NCI-H2081 treated with DMSO at 0.1 percent for 48 hours (cell line): Measurements from ENCODE around the gene TBC1D14.

Experiments used
- DNase-seq: peaks from one replicate; lab custom pipeline; 2025; lab: John Stamatoyannopoulos, UW

Gene TBC1D14

DNA sequence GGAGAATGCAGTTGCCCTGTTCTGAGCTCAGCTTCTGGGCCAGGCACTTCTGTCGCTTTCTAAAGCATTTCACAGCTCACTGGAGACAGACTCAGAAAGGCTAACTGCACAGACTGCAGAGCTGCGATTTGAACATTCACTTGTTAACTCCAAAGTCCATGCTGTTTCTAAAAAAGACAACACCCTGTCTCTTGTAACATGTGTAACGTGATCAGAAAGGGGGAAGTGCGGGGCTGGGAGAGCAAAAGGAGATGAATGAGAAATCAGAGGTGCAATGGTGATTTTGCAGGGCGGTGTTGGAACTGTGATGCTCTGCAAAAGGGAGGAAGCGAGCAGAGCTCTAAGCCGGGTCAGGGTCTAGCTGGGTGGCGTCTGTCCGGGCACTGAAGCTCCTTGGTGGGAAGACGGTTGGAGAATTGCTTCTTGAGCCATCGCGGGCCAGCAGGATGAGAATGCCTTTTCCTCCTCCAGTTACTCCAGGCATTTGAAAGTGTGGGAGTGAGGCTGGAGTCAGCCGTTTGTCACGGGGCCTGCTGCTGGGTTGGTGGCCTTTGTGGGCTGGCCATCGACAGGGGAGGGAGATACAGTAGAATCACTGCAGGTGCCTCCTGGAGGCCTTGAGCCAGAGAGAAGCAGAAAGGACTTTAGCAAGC, 20.3 kb downstream of the TBC1D14 start:
- DNase-seq: no peak

GRCh38 chr4:6932475-6932874, 22.8 kb downstream of the TBC1D14 start:
- DNase-seq: no peak

DNA sequence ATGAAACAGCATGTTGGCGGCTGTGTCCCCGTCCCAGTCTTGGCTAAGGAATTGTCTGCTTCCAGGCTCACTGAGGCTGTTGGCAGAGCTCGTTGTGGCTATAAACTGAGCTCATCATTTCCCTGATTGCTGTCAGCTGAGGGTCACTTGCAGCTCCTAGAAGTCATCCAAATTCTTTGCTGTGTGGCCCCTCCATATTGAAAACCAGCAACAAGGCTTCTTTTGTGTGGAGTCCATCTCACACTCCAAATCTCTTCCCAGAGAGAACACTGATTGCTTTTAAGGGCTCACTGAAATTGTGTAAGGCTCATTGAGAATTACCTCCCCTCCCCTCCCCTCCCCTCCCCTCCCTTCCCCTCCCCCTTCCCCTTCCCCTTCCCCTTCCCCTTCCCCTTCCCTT, 23.3 kb downstream of the TBC1D14 start:
- no peak for DNase-seq

DNA sequence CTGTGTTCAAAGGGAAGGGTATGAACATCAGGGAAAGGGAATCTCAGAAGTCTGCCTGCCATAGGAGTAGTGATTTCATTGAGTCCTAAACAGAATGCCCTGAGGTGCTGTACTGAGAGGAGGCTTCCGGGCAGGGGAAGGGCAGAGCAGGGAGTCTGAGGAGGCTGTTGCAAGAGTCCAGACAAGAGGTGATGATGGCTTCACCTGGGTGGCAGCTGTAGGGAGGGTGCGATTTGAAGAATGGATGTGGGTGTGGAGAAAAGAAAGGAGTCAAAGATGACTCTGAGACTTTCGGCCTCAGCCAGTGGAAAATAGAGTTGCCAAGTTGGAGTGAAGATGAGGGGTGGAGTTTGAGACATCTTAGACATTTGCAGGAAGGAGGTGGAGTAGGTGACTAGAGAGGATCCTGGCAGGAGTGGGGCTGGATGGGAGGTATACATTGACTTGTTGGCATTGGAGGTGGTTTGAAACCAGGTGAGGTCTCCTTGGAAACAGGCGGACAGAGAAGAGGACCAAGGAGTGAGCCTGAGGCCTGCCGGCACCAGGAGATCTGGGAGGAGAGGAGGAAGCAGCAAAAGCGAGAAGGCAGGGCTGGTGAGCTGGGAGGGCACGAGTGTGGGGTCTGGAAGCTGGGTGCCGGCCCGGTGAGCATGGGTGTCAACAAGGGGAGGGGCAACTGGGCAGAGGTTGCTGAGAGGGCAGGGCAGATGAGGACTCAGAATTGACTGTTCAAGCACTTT, 24.2 kb downstream of the TBC1D14 start:
- DNase-seq: no peak

GRCh38 chr4:6935965-6936364, 26.3 kb downstream of the TBC1D14 start:
- no peak for DNase-seq

- no peak for DNase-seq
Measured at GRCh38 chr4:6937201-6937600, 27.6 kb downstream of the TBC1D14 start.

- DNase-seq: no peak
Measured at GRCh38 chr4:6937754-6938153, 28.1 kb downstream of the TBC1D14 start.

GRCh38 chr4:6938237-6938636, 28.6 kb downstream of the TBC1D14 start:
- no peak for DNase-seq

DNA sequence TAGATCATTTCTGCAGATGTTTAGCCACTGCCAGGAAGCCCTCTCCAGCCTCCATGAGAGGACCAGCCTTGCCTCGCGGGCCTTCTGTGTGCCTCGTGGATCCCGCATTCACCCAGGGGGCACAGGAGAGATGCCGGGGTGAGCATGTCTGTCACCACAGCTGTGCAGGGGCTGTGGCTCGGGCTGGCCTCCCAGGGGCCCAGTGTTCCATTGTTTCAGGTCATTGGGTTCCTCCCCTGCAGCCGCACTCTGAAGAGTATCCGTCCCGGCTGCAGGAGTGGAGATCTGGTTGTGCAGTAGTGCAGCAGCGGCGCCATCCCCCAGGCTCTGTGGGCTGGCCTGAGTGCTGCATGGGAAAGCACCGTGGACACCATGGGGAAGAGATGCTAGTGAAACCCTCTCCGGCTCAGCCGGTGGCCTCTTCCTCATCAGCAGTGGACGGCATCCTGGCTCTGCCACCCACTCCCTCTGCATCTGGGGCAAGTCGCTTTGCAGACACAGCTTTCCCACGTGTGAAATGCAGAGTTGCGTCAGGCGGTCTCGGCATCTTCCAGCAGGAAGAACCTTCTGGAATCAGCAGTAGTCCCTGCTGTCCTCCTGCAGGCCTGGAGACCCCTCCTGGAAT, 29.1 kb downstream of the TBC1D14 start:
- DNase-seq: no peak

DNA sequence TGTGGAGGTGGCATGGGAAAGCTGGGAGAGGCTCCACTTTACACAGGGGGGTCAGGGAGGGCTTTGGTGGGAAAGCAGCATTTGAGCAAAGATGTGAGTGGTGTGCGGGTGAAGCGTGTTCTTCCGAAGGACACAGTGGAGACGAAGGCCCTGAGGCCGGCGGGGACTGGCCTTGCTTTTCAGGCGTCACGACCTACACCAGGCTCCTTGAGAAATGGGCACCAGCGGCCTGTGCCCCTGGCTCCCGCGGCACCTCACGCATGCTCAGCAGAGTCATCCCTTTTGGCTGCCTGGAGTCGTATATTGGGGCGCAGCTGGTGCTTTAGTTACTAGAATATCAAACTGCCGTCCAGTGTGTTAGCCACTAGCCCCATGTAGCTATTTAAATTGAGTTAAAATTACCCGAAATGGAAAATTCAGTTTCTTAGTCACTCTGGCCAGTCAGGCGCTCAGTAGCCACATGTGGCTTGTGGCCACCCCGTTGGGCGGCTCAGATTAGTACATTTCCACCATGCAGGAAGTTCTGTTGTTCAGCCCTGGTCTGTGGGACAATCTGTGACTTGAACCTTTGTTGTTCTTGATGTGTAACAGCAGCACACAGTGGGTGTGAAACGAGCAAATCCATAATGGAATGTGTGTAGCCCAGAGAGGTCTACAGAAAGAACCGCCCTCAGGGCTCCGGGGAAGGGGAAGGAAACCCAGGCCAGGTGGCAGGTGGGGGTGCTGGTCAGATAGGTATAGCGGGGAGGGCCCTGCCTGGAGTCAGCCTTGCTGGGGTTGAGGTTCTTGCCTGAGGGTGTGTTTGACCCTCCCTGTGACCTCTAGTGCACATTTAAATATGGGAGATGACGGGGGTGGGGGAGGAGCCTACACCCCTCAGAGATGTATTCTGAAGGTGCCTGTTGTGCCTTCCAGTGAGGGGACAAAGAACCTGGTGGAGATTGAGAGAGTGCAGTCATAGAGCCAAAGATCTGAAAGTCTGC, 30.4 kb downstream of the TBC1D14 start:
- no peak for DNase-seq

GRCh38 chr4:6940744-6941137, 31.1 kb downstream of the TBC1D14 start:
- no peak for DNase-seq

- DNase-seq: no peak
Measured at GRCh38 chr4:6941796-6942195, 32.2 kb downstream of the TBC1D14 start.

DNA sequence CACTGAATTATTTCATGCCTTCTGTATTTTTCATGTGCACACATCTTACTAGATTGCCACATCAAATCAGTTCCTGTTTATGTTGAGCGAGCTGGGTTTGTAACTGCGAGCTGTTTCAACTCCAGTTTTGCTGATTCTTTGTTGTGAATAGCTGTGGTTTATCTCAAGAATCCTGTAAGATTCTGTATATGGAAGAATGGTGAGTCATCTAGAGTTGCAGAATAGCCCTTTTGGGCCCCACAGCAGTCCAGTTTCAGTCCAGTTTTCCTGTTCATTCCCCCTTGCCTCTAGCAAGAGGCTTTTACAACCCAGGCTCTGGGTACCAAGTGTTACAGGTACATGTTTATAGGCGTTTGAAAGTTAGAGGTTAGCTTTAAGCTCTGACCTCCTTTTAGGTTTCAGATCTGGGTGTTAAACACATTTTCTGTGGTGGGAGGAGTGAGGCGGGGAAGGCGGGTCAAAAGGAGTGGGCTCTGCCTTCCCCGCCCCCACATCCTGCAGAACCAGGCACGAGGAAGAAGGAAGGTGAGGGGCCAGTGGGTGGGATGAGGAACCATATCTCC, 32.7 kb downstream of the TBC1D14 start:
- no peak for DNase-seq

DNA sequence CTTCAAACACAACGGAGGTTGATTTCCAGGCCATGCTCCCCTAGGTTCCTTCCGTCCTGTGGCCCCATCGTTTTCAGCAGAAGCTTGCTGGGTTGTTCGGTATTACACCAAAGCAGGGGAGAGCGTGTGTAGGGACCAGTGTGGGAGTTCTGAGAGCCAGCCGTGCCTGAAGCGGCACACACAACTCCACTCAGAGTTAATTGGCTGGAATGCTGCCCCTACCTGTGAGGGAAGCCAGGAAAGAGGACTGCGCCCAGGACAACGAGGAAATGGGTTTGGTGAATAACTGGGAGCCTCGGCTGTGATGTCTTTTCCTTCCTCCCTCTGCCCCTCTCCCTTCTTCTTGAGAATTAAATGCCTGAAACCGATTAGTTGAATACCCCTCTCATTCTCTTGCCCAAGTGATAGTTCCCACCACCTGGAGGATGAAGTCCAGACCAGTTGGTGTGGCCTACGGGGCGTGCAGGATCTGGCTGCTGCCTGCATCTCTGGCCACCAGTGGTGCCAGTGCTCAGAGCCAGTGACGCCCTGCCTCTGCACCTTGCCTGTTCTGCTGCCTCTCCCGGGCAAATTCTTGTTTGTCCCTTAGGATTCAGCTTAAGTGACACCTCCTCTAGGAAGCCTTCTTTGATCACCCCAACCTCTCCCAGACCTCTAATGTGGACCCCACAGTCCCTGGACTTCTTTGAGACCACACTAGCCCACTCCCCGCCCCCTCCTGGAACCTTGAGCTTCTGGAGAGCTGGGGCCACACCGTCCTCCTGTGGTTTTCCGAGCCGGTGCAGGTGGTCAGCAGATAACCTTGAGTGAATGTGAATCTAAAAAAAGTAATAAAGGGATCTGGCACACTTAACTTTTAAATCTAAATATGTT, 33.6 kb downstream of the TBC1D14 start:
- DNase-seq: no peak

DNA sequence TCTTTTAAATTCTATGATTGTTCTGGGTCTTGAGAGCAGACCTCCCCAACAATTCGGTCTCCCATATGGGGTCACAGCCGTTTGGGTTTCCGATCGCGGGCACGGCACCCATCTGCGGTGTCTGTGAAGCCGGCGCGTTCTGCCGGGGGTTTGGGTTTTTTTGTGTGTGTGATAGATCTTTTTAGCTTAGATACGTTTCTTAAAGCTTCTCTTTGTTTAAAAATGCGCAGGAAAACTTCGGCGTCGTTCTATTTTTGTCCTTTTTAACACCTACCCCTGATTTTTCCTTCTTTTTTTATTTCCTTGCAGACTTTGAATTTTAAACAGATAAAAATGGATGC, 34.2 kb downstream of the TBC1D14 start:
- DNase-seq: no peak

DNA sequence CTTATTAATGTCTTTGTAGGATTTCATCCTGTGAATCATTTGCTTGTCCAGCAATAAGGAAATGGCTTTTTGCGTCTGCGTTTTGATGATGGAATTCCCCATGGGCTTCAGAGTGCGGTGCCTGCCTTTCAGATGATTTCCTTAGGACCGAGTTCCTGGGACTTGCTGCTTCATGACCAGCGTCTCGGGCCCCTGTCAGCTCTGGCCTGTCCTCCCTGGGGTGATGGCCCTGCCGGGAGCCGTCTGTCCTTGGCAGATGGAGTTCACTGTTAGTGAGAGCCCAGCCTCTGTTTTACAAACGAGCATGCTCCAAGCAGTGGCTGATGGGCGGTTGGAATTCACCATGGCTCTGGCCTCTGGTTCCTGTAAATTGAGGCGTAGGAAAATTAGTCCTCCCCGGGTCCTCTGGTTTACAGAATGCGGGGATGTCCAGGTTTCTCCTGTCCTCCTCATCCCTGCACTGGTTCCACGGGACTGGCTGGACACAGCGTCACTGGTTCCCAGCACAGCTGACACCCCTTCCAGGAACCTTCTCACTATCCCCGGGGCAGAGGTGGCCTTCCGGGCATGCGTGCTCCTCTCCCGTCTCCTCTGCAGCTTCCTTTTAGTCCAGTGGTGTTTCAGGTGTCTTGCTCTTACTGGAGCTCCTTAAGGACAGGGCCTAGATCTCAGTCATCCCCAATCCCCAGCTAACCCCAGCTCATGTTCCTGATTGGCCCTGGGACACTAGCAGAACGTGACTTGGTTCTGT, 34.9 kb downstream of the TBC1D14 start:
- DNase-seq: no peak

DNA sequence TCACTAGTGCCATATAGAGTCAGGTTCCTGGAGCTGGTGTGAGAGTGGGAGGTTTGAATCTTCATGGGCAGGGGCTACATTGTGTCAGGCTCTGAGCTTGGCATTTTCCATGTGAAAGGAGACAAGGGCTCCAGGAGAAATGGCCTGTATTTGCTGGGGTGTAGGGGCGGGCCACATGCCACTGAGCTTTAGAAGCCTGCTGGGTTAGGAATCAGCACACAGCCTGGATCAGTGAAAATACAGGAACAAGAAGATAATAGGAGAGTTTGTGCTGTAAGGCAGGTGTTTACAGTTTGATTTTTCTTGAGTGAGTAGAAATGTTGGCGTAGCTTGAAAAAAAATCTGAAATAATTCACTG, 35.4 kb downstream of the TBC1D14 start:
- no peak for DNase-seq

- DNase-seq: no peak
Measured at GRCh38 chr4:6946497-6946896, 36.9 kb downstream of the TBC1D14 start.

GRCh38 chr4:6948134-6948460, 38.5 kb downstream of the TBC1D14 start:
- DNase-seq: no peak

- no peak for DNase-seq
Measured at GRCh38 chr4:6951880-6952381, 42.3 kb downstream of the TBC1D14 start.
